Measurements from ENCODE around the gene ERRFI1.

ERRFI1 gene

GRCh38 chr1:7989762-7990428 lies 36.2 kb downstream of the ERRFI1 start:
- TF ChIP-seq GATA3 (IDR thresholded peaks at IDR 0.05; ENCODE audit: low read depth, low read length) (no peak), GATA2 (IDR thresholded peaks at IDR 0.05; ENCODE audit: low read depth, low read length) (no peak)

- TF ChIP-seq GATA2 (IDR thresholded peaks at IDR 0.05; ENCODE audit: low read depth, low read length) (no peak), GATA3 (IDR thresholded peaks at IDR 0.05; ENCODE audit: low read depth, low read length) (no peak)
Measured at GRCh38 chr1:7988576-7988975, 37.5 kb downstream of the ERRFI1 start.

- no peak for TF ChIP-seq GATA3 (IDR thresholded peaks at IDR 0.05; ENCODE audit: low read depth, low read length)
- no peak for TF ChIP-seq GATA2 (IDR thresholded peaks at IDR 0.05; ENCODE audit: low read depth, low read length)
Measured at GRCh38 chr1:7987528-7987927, 38.6 kb downstream of the ERRFI1 start.

GRCh38 chr1:7985851-7986612 lies 40.1 kb downstream of the ERRFI1 start:
- no peak for TF ChIP-seq GATA2 (IDR thresholded peaks at IDR 0.05; ENCODE audit: low read depth, low read length)
- no peak for TF ChIP-seq GATA3 (IDR thresholded peaks at IDR 0.05; ENCODE audit: low read depth, low read length)

GRCh38 chr1:7984811-7985210 lies 41.3 kb downstream of the ERRFI1 start:
- no peak for TF ChIP-seq GATA2 (IDR thresholded peaks at IDR 0.05; ENCODE audit: low read depth, low read length)
- TF ChIP-seq GATA3 (IDR thresholded peaks at IDR 0.05; ENCODE audit: low read depth, low read length), result no peak

- TF ChIP-seq GATA2 (IDR thresholded peaks at IDR 0.05; ENCODE audit: low read depth, low read length) (no peak), GATA3 (IDR thresholded peaks at IDR 0.05; ENCODE audit: low read depth, low read length) (no peak)
Measured at GRCh38 chr1:7983086-7983778, 42.9 kb downstream of the ERRFI1 start.

GRCh38 chr1:7980984-7981383 lies 45.1 kb downstream of the ERRFI1 start:
- TF ChIP-seq GATA3 (IDR thresholded peaks at IDR 0.05; ENCODE audit: low read depth, low read length) (no peak), GATA2 (IDR thresholded peaks at IDR 0.05; ENCODE audit: low read depth, low read length) (no peak)

- no peak for TF ChIP-seq GATA2 (IDR thresholded peaks at IDR 0.05; ENCODE audit: low read depth, low read length)
- TF ChIP-seq GATA3 (IDR thresholded peaks at IDR 0.05; ENCODE audit: low read depth, low read length), result no peak
Measured at GRCh38 chr1:7975212-7975865, 50.8 kb downstream of the ERRFI1 start.

GRCh38 chr1:7973086-7973485 lies 53.0 kb downstream of the ERRFI1 start:
- no peak for TF ChIP-seq GATA2 (IDR thresholded peaks at IDR 0.05; ENCODE audit: low read depth, low read length)
- TF ChIP-seq GATA3 (IDR thresholded peaks at IDR 0.05; ENCODE audit: low read depth, low read length), result no peak

GRCh38 chr1:7972285-7972684 lies 53.8 kb downstream of the ERRFI1 start:
- TF ChIP-seq GATA3 (IDR thresholded peaks at IDR 0.05; ENCODE audit: low read depth, low read length), result no peak
- no peak for TF ChIP-seq GATA2 (IDR thresholded peaks at IDR 0.05; ENCODE audit: low read depth, low read length)

- TF ChIP-seq GATA3 (IDR thresholded peaks at IDR 0.05; ENCODE audit: low read depth, low read length), result no peak
- TF ChIP-seq GATA2 (IDR thresholded peaks at IDR 0.05; ENCODE audit: low read depth, low read length), result no peak
Measured at GRCh38 chr1:7971024-7971423, 55.1 kb downstream of the ERRFI1 start.

- TF ChIP-seq GATA2 (IDR thresholded peaks at IDR 0.05; ENCODE audit: low read depth, low read length) (no peak), GATA3 (IDR thresholded peaks at IDR 0.05; ENCODE audit: low read depth, low read length) (no peak)
Measured at GRCh38 chr1:7970246-7970645, 55.9 kb downstream of the ERRFI1 start.

- TF ChIP-seq GATA3 (IDR thresholded peaks at IDR 0.05; ENCODE audit: low read depth, low read length) (no peak), GATA2 (IDR thresholded peaks at IDR 0.05; ENCODE audit: low read depth, low read length) (no peak)
Measured at GRCh38 chr1:7967651-7968050, 58.5 kb downstream of the ERRFI1 start.

GRCh38 chr1:7967196-7967595 lies 58.9 kb downstream of the ERRFI1 start:
- TF ChIP-seq GATA2 (IDR thresholded peaks at IDR 0.05; ENCODE audit: low read depth, low read length) (no peak), GATA3 (IDR thresholded peaks at IDR 0.05; ENCODE audit: low read depth, low read length) (no peak)

Measured in SH-SY5Y (cell line).